ENCODE results near the gene KRT75. TPM values are rescaled to one million over a fixed set of nuclear protein-coding genes. Genes with fewer than 3 reads are reported as not detected.
"Not testable (repeated sequence)": the region's sequence is repeated elsewhere in the genome, so short reads cannot be mapped to it uniquely, and the experiment has no call there.

Gene KRT75
- total and polyA plus RNA-seq, 5 donors from 2014 or later: not detected

GRCh38 chr12:52458861-52459260 is 24.7 kb upstream of the KRT75 start:
- ATAC-seq (ENCODE audit: low read depth in 2 of 2): no peak
- no peaks in the 10 kb centered on the region for H3K36me3 Mint-ChIP-seq
- peaks cover 32% of the 10 kb centered on the region for H3K27me3 Mint-ChIP-seq

GRCh38 chr12:52455821-52456220 is 21.6 kb upstream of the KRT75 start:
- H3K4me1 ChIP-seq (ENCODE audit: control insufficient read depth, insufficient read depth, low read length, poor library complexity, severe bottlenecking): no peaks in the 10 kb centered on the region
- no peak for ATAC-seq (ENCODE audit: low read depth in 2 of 2)
- no peak overlapping the region for H3K27ac ChIP-seq (ENCODE audit: insufficient read depth, low read length, poor library complexity, severe bottlenecking)
- Mint-ChIP-seq H3K4me1 (no peaks in the 10 kb centered on the region), H3K27ac (no peak overlapping the region), H3K4me3 (no peak overlapping the region), H3K27me3 (peaks cover 24% of the 10 kb centered on the region), H3K9me3 (peaks cover 0 to 1% (median 0%) of the 10 kb centered on the region in 7 donors), H3K36me3 (no peaks in the 10 kb centered on the region)
- H3K4me3 ChIP-seq (ENCODE audit: low read depth, low read length): no peak overlapping the region
- DNase-seq: no peak
- no peaks in the 10 kb centered on the region for H3K9me3 ChIP-seq (ENCODE audit: control insufficient read depth in 2 of 2, low read length in 2 of 2)
- no peaks in the 10 kb centered on the region for H3K36me3 ChIP-seq (ENCODE audit: control insufficient read depth, insufficient read depth, low read length)
- H3K27me3 ChIP-seq (ENCODE audit: control insufficient read depth, insufficient read depth, low read length): peaks cover 8% of the 10 kb centered on the region

More at GRCh38 chr12:52458861-52459260, 24.7 kb upstream of the KRT75 start:
- H3K27ac ChIP-seq (ENCODE audit: insufficient read depth, low read length, poor library complexity, severe bottlenecking): no peak overlapping the region
- H3K36me3 ChIP-seq (ENCODE audit: control insufficient read depth, insufficient read depth, low read length): no peaks in the 10 kb centered on the region
- no peaks in the 10 kb centered on the region for H3K4me1 ChIP-seq (ENCODE audit: control insufficient read depth, insufficient read depth, low read length, poor library complexity, severe bottlenecking)
- Mint-ChIP-seq H3K4me3 (no peak overlapping the region), H3K4me1 (no peaks in the 10 kb centered on the region), H3K9me3 (peaks cover 0 to 1% (median 0%) of the 10 kb centered on the region in 7 donors), H3K27ac (no peak overlapping the region)
- no peak overlapping the region for H3K4me3 ChIP-seq (ENCODE audit: low read depth, low read length)
- H3K27me3 ChIP-seq (ENCODE audit: control insufficient read depth, insufficient read depth, low read length): peaks cover 6% of the 10 kb centered on the region
- no peak for DNase-seq
- no peaks in the 10 kb centered on the region for H3K9me3 ChIP-seq (ENCODE audit: control insufficient read depth in 2 of 2, low read length in 2 of 2)

- Mint-ChIP-seq H3K27ac (no peak overlapping the region), H3K4me3 (no peak overlapping the region), H3K27me3 (peaks cover 16% of the 10 kb centered on the region), H3K36me3 (no peaks in the 10 kb centered on the region), H3K4me1 (no peaks in the 10 kb centered on the region), H3K9me3 (peaks cover 0 to 3% (median 0%) of the 10 kb centered on the region in 7 donors)
- Histone ChIP-seq H3K36me3 (ENCODE audit: control insufficient read depth, insufficient read depth, low read length) (no peaks in the 10 kb centered on the region), H3K4me3 (ENCODE audit: low read depth, low read length) (no peak overlapping the region), H3K4me1 (ENCODE audit: control insufficient read depth, insufficient read depth, low read length, poor library complexity, severe bottlenecking) (no peaks in the 10 kb centered on the region), H3K27ac (ENCODE audit: insufficient read depth, low read length, poor library complexity, severe bottlenecking) (no peak overlapping the region), H3K27me3 (ENCODE audit: control insufficient read depth, insufficient read depth, low read length) (peaks cover 8% of the 10 kb centered on the region), H3K9me3 (ENCODE audit: control insufficient read depth in 2 of 2, low read length in 2 of 2) (no peaks in the 10 kb centered on the region)
- no peak for DNase-seq
- ATAC-seq (ENCODE audit: low read depth in 2 of 2): no peak
Measured at GRCh38 chr12:52454411-52455201, 20.4 kb upstream of the KRT75 start.

GRCh38 chr12:52452101-52452500 is 17.9 kb upstream of the KRT75 start, which contains the start of gene KRT6B:
TSS of gene KRT6B (minus strand) at chr12:52452146. CDS start at chr12:52452078, 68 bp downstream.
- Mint-ChIP-seq H3K36me3 (no peaks in the 10 kb centered on the region), H3K9me3 (peaks cover 0 to 3% (median 0%) of the 10 kb centered on the region in 7 donors), H3K27ac (no peak within 1 kb of the TSS), H3K27me3 (peaks cover 18% of the 10 kb centered on the region), H3K4me3 (no peak within 1 kb of the TSS), H3K4me1 (no peaks in the 10 kb centered on the region)
- H3K4me3 ChIP-seq (ENCODE audit: low read depth, low read length): no peak within 1 kb of the TSS
- H3K27ac ChIP-seq (ENCODE audit: insufficient read depth, low read length, poor library complexity, severe bottlenecking): no peak within 1 kb of the TSS
- H3K9me3 ChIP-seq (ENCODE audit: control insufficient read depth in 2 of 2, low read length in 2 of 2): no peaks in the 10 kb centered on the region
- ATAC-seq (ENCODE audit: low read depth in 2 of 2): no peak
- H3K27me3 ChIP-seq (ENCODE audit: control insufficient read depth, insufficient read depth, low read length): peaks cover 8% of the 10 kb centered on the region
- no peaks in the 10 kb centered on the region for H3K4me1 ChIP-seq (ENCODE audit: control insufficient read depth, insufficient read depth, low read length, poor library complexity, severe bottlenecking)
- H3K36me3 ChIP-seq (ENCODE audit: control insufficient read depth, insufficient read depth, low read length): no peaks in the 10 kb centered on the region
- DNase-seq: no peak

GRCh38 chr12:52448228-52448627 is 14.1 kb upstream of the KRT75 start:
- H3K27me3 ChIP-seq (ENCODE audit: control insufficient read depth, insufficient read depth, low read length): peaks cover 1% of the 10 kb centered on the region
- H3K36me3 ChIP-seq (ENCODE audit: control insufficient read depth, insufficient read depth, low read length): no peaks in the 10 kb centered on the region
- DNase-seq: no peak
- Mint-ChIP-seq H3K27me3 (peaks cover 5% of the 10 kb centered on the region), H3K9me3 (peaks cover 0 to 8% (median 0%) of the 10 kb centered on the region in 7 donors), H3K4me3 (no peak overlapping the region), H3K36me3 (no peaks in the 10 kb centered on the region), H3K4me1 (no peaks in the 10 kb centered on the region), H3K27ac (no peak overlapping the region)
- H3K9me3 ChIP-seq (ENCODE audit: control insufficient read depth in 2 of 2, low read length in 2 of 2): no peaks in the 10 kb centered on the region
- H3K4me1 ChIP-seq (ENCODE audit: control insufficient read depth, insufficient read depth, low read length, poor library complexity, severe bottlenecking): no peaks in the 10 kb centered on the region
- ATAC-seq (ENCODE audit: low read depth in 2 of 2): no peak
- no peak overlapping the region for H3K27ac ChIP-seq (ENCODE audit: insufficient read depth, low read length, poor library complexity, severe bottlenecking)
- H3K4me3 ChIP-seq (ENCODE audit: low read depth, low read length): no peak overlapping the region

- H3K4me1 ChIP-seq (ENCODE audit: control insufficient read depth, insufficient read depth, low read length, poor library complexity, severe bottlenecking); H3K27me3 ChIP-seq (ENCODE audit: control insufficient read depth, insufficient read depth, low read length); H3K4me3 Mint-ChIP-seq; H3K27ac Mint-ChIP-seq; H3K36me3 Mint-ChIP-seq; H3K27me3 Mint-ChIP-seq; H3K4me1 Mint-ChIP-seq; H3K36me3 ChIP-seq (ENCODE audit: control insufficient read depth, insufficient read depth, low read length); H3K9me3 Mint-ChIP-seq; DNase-seq; ATAC-seq (ENCODE audit: low read depth in 2 of 2); H3K27ac ChIP-seq (ENCODE audit: insufficient read depth, low read length, poor library complexity, severe bottlenecking); H3K9me3 ChIP-seq (ENCODE audit: control insufficient read depth in 2 of 2, low read length in 2 of 2); H3K4me3 ChIP-seq (ENCODE audit: low read depth, low read length): not testable (repeated sequence)
Measured at GRCh38 chr12:52447196-52447595, 13.0 kb upstream of the KRT75 start.

GRCh38 chr12:52446367-52447045 is 12.3 kb upstream of the KRT75 start:
- Mint-ChIP-seq H3K27ac (no peak overlapping the region), H3K9me3 (peaks cover 0 to 10% (median 0%) of the 10 kb centered on the region in 7 donors), H3K27me3 (peaks cover 11% of the 10 kb centered on the region), H3K4me1 (no peaks in the 10 kb centered on the region), H3K4me3 (no peak overlapping the region), H3K36me3 (no peaks in the 10 kb centered on the region)
- H3K4me3 ChIP-seq (ENCODE audit: low read depth, low read length): no peak overlapping the region
- H3K27ac ChIP-seq (ENCODE audit: insufficient read depth, low read length, poor library complexity, severe bottlenecking): no peak overlapping the region
- DNase-seq (no peak), ATAC-seq (ENCODE audit: low read depth in 2 of 2) (no peak)
- H3K9me3 ChIP-seq (ENCODE audit: control insufficient read depth in 2 of 2, low read length in 2 of 2): no peaks in the 10 kb centered on the region
- H3K36me3 ChIP-seq (ENCODE audit: control insufficient read depth, insufficient read depth, low read length): no peaks in the 10 kb centered on the region
- H3K27me3 ChIP-seq (ENCODE audit: control insufficient read depth, insufficient read depth, low read length): peaks cover 3% of the 10 kb centered on the region
- H3K4me1 ChIP-seq (ENCODE audit: control insufficient read depth, insufficient read depth, low read length, poor library complexity, severe bottlenecking): no peaks in the 10 kb centered on the region

Data from CD4-positive, CD25-positive, alpha-beta regulatory T cell (primary cell).